H9 (cell line): ENCODE data around the gene NPIPA5. TPM values are rescaled to one million over a fixed set of nuclear protein-coding genes. Genes with fewer than 3 reads are reported as not detected.
"Not testable (repeated sequence)": the region's sequence is repeated elsewhere in the genome, so short reads cannot be mapped to it uniquely, and the experiment has no call there.

Experiments
- DNase-seq: peaks from one replicate; pipeline ENCODE4 v3.0.0-alpha.2; 2017
- H2AFZ ChIP-seq: one replicate; pipeline ENCODE4 v1.6.1; 2013; ENCODE audit warnings: mild to moderate bottlenecking, low read length, control low read depth, moderate library complexity
- H2AK5ac ChIP-seq: 2 replicates; pipeline ENCODE4 v1.6.1; 2013; ENCODE audit warnings: low read length, control low read depth, mixed read lengths; ENCODE audit not compliant: insufficient read length
- H2BK120ac ChIP-seq: one replicate; pipeline ENCODE4 v1.6.1; 2013; ENCODE audit warnings: low read depth, mild to moderate bottlenecking, low read length, control low read depth, inconsistent platforms; ENCODE audit not compliant: poor library complexity, severe bottlenecking
- H2BK12ac ChIP-seq: 2 replicates; pipeline ENCODE4 v1.6.1; 2013; ENCODE audit warnings: low read length, control low read depth, mixed read lengths, low read depth; ENCODE audit not compliant: insufficient read length
- H2BK15ac ChIP-seq: 2 replicates; pipeline ENCODE4 v1.6.1; 2013; ENCODE audit warnings: low read depth, low read length, control low read depth
- H2BK20ac ChIP-seq: one replicate; pipeline ENCODE4 v1.6.1; 2013; ENCODE audit warnings: low read depth, mild to moderate bottlenecking, low read length, control low read depth, inconsistent platforms; ENCODE audit not compliant: poor library complexity, severe bottlenecking
- H2BK5ac ChIP-seq: 2 replicates; pipeline ENCODE4 v1.6.1; 2013; ENCODE audit warnings: low read length, control low read depth, mixed read lengths; ENCODE audit not compliant: insufficient read length
- H3K14ac ChIP-seq: 2 replicates; pipeline ENCODE4 v1.6.1; 2013; ENCODE audit warnings: low read length, control low read depth; ENCODE audit not compliant: insufficient read depth
- H3K18ac ChIP-seq: 2 replicates; pipeline ENCODE4 v1.6.1; 2013; ENCODE audit warnings: low read depth, mild to moderate bottlenecking, mixed read lengths, low read length, control low read depth; ENCODE audit not compliant: insufficient read length
- H3K23ac ChIP-seq: 2 replicates; pipeline ENCODE4 v1.6.1; 2013; ENCODE audit warnings: low read length, control low read depth, mixed read lengths, low read depth; ENCODE audit not compliant: insufficient read length
- H3K23me2 ChIP-seq: 2 replicates; pipeline ENCODE4 v1.6.1; 2013; ENCODE audit warnings: low read depth, mild to moderate bottlenecking, mixed read lengths, low read length, control low read depth; ENCODE audit not compliant: insufficient read length, poor library complexity, severe bottlenecking
- H3K27ac ChIP-seq: 2 replicates; pipeline ENCODE4 v1.5.1; 2013; ENCODE audit warnings: low read length, control low read depth, mixed read lengths, low read depth; ENCODE audit not compliant: insufficient read length
- H3K27me3 ChIP-seq: 2 replicates; pipeline ENCODE4 v1.6.1; 2013; ENCODE audit warnings: low read length, control low read depth, inconsistent platforms; ENCODE audit not compliant: insufficient read depth
- H3K4ac ChIP-seq: 2 replicates; pipeline ENCODE4 v1.6.1; 2013; ENCODE audit warnings: low read depth, mild to moderate bottlenecking, control low read depth, inconsistent platforms, low read length, moderate library complexity
- H3K4me1 ChIP-seq: 2 replicates; pipeline ENCODE4 v1.6.1; 2013; ENCODE audit warnings: low read length, control low read depth, inconsistent platforms; ENCODE audit not compliant: insufficient read depth
- H3K4me2 ChIP-seq: 2 replicates; pipeline ENCODE4 v1.6.1; 2013; ENCODE audit warnings: low read length, control low read depth, mixed read lengths; ENCODE audit not compliant: insufficient read length, insufficient read depth
- H3K56ac ChIP-seq: 2 replicates; pipeline ENCODE4 v1.6.1; 2013; ENCODE audit warnings: low read depth, mild to moderate bottlenecking, mixed read lengths, low read length, control low read depth; ENCODE audit not compliant: insufficient read length
- H3K79me1 ChIP-seq: 2 replicates; pipeline ENCODE4 v1.6.1; 2013; ENCODE audit warnings: low read depth, mild to moderate bottlenecking, moderate library complexity, low read length, control low read depth, inconsistent platforms; ENCODE audit not compliant: insufficient read depth, poor library complexity, severe bottlenecking
- H3K79me2 ChIP-seq: 2 replicates; pipeline ENCODE4 v1.6.1; 2013; ENCODE audit warnings: low read length, control low read depth, inconsistent platforms; ENCODE audit not compliant: insufficient read depth
- H3K9ac ChIP-seq: 2 replicates; pipeline ENCODE4 v1.6.1; 2013; ENCODE audit warnings: low read length, control low read depth, mixed read lengths; ENCODE audit not compliant: insufficient read length; ENCODE audit errors: extremely low read depth
- H3K9me3 ChIP-seq: one replicate; pipeline ENCODE4 v1.6.1; 2013; ENCODE audit warnings: low read depth, low read length, inconsistent platforms; ENCODE audit not compliant: control insufficient read depth
- H3T11ph ChIP-seq: one replicate; pipeline ENCODE4 v1.6.1; 2013; ENCODE audit warnings: mild to moderate bottlenecking, low read length, control low read depth, inconsistent platforms
- H4K20me1 ChIP-seq: one replicate; pipeline ENCODE4 v1.6.1; 2013; ENCODE audit not compliant: control insufficient read depth, insufficient read length, insufficient read depth
- H4K5ac ChIP-seq: 2 replicates; pipeline ENCODE4 v1.6.1; 2013; ENCODE audit warnings: low read depth, mild to moderate bottlenecking, mixed read lengths, low read length, control low read depth; ENCODE audit not compliant: insufficient read length
- H4K8ac ChIP-seq: replicated peaks from 2 replicates; pipeline ENCODE4 v1.6.1; 2013; ENCODE audit warnings: low read length, control low read depth, mixed read lengths, low read depth; ENCODE audit not compliant: insufficient read length
- H4K91ac ChIP-seq: 2 replicates; pipeline ENCODE4 v1.6.1; 2013; ENCODE audit warnings: low read depth, mild to moderate bottlenecking, moderate library complexity, mixed read lengths, low read length, control low read depth; ENCODE audit not compliant: insufficient read length
- H3K27ac Mint-ChIP-seq, 3 experiments: 2 replicates in 2 of 3; 3 replicates in 1 of 3; pipeline ENCODE4 v1.8.0; 2020 to 2021; ENCODE audit warnings: mixed read lengths in 3 of 3, mild to moderate bottlenecking in 1 of 3, moderate library complexity in 1 of 3
- H3K27me3 Mint-ChIP-seq: 2 replicates; pipeline ENCODE4 v1.8.0; 2021; ENCODE audit warnings: low read depth, mild to moderate bottlenecking, moderate library complexity, mixed read lengths
- H3K36me3 Mint-ChIP-seq, 3 experiments: 2 replicates in 2 of 3; 3 replicates in 1 of 3; pipeline ENCODE4 v1.8.0; 2020 to 2021; ENCODE audit warnings: low read depth in 3 of 3, mixed read lengths in 3 of 3; ENCODE audit not compliant: insufficient read depth in 1 of 3
- H3K4me1 Mint-ChIP-seq, 2 experiments: 2 replicates each; pipeline ENCODE4 v1.8.0; 2020; ENCODE audit warnings: mixed read lengths in 2 of 2
- H3K4me3 Mint-ChIP-seq, 2 experiments: 2 replicates in 1 of 2; 3 replicates in 1 of 2; pipeline ENCODE4 v1.8.0; 2020 to 2021; ENCODE audit warnings: mild to moderate bottlenecking in 2 of 2, mixed read lengths in 2 of 2, moderate library complexity in 1 of 2
- H3K9me3 Mint-ChIP-seq, 2 experiments: 2 replicates in 1 of 2; 3 replicates in 1 of 2; pipeline ENCODE4 v1.8.0; 2020; ENCODE audit warnings: mild to moderate bottlenecking in 2 of 2, mixed read lengths in 2 of 2, moderate library complexity in 1 of 2
- WGBS: extraction: QIAGEN DNeasy Blood & Tissue Kit; methylation state at CpG from one replicate; pipeline ENCODE4 v1.1.7; 2013; ENCODE audit warnings: missing lambda C conversion rate, low lambda C conversion rate, mixed read lengths; ENCODE audit not compliant: insufficient read length; ENCODE audit errors: extremely low coverage; 5-methylcytosine and 5-hydroxymethylcytosine counted together
- total RNA-seq: library from RNA; stranded (reverse); gene quantifications from 2 replicates; pipeline ENCODE4 v1.2.1, GENCODE V29; 2021
- TF ChIP-seq, protein P1 (sequence below): fragments of 200-600 bp; sonication (generic); conservative IDR thresholded peaks from 3 replicates; pipeline ENCODE4 v1.8.0; 2021; ENCODE audit warnings: antibody characterized with exemption, mild to moderate bottlenecking

Gene NPIPA5
- total RNA-seq, 1 experiment from 2014 or later = 5.2 TPM

DNA sequence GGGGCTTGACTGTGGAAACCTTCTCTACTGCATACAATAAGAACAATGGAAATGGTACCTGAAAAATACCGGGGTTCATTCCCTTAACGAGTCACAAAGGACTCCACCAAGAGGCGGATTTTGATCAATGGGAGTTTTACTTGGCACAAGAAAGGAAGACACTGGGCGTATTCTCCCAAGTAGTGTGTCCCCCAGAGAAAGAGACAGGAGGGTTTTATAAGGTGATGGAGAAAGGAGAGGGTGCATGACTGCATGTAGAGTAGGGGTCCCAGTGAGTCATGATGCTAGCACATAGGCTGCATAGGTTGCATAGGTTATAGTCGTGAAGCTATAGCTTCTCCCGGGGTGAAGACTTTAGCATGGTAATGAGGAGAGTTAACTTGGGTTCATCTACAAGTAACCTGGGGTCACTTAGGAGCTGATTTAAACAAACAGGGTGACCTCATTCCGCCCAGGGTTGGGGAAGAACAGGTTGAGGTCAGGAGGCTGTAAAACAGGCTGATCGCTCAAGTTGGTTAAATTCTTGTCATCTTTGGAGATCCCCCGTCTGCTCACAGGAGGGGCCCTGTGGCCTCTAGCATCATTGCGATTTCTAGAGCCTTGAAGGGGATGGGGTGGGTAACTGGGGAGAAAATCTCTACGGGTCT, 19.0 kb upstream of the NPIPA5 start:
- H2BK5ac ChIP-seq = no peak overlapping the region
- H4K8ac ChIP-seq = no peak overlapping the region
- peaks cover 2% of the 10 kb centered on the region for H3K23me2 ChIP-seq
- no peak overlapping the region for H3K23ac ChIP-seq
- H3K79me1 ChIP-seq = no peaks in the 10 kb centered on the region
- no peak overlapping the region for H3K27ac ChIP-seq
- no peaks in the 10 kb centered on the region for H3K27me3 ChIP-seq
- TF ChIP-seq, protein P1, sequence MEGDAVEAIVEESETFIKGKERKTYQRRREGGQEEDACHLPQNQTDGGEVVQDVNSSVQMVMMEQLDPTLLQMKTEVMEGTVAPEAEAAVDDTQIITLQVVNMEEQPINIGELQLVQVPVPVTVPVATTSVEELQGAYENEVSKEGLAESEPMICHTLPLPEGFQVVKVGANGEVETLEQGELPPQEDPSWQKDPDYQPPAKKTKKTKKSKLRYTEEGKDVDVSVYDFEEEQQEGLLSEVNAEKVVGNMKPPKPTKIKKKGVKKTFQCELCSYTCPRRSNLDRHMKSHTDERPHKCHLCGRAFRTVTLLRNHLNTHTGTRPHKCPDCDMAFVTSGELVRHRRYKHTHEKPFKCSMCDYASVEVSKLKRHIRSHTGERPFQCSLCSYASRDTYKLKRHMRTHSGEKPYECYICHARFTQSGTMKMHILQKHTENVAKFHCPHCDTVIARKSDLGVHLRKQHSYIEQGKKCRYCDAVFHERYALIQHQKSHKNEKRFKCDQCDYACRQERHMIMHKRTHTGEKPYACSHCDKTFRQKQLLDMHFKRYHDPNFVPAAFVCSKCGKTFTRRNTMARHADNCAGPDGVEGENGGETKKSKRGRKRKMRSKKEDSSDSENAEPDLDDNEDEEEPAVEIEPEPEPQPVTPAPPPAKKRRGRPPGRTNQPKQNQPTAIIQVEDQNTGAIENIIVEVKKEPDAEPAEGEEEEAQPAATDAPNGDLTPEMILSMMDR = no peak
- H3K27me3 Mint-ChIP-seq = peaks cover 7% of the 10 kb centered on the region
- no peak overlapping the region for H3K14ac ChIP-seq
- no peak overlapping the region for H2BK20ac ChIP-seq
- peaks cover 0 to 3% (median 0%) of the 10 kb centered on the region in 3 experiments; a peak in 1 of 7 replicates for H3K36me3 Mint-ChIP-seq
- H2AFZ ChIP-seq = no peak overlapping the region
- no peak overlapping the region for H4K91ac ChIP-seq
- no peak for DNase-seq
- no peak overlapping the region for H3T11ph ChIP-seq
- no peak overlapping the region for H3K56ac ChIP-seq
- H2AK5ac ChIP-seq = no peak overlapping the region
- H3K4me2 ChIP-seq = peak overlapping the region; percentile 5
- peak overlapping the region; percentile 14 to 81; a peak in 4 of 5 replicates for H3K4me3 Mint-ChIP-seq
- no peak overlapping the region for H3K18ac ChIP-seq
- H2BK15ac ChIP-seq = no peak overlapping the region
- no peak overlapping the region for H3K4ac ChIP-seq
- H3K9me3 Mint-ChIP-seq = peaks cover 0 to 3% of the 10 kb centered on the region in 2 experiments; a peak in 1 of 5 replicates
- H3K9me3 ChIP-seq = no peaks in the 10 kb centered on the region
- H3K4me1 ChIP-seq = no peaks in the 10 kb centered on the region; the same call in 1 of the 2 replicates
- no CpG with 5 or more reads among the region's 11 CpGs for WGBS
- no peaks in the 10 kb centered on the region for H3K79me2 ChIP-seq
- H3K4me1 Mint-ChIP-seq = peaks cover 19 to 27% of the 10 kb centered on the region in 2 experiments
- no peak overlapping the region for H2BK120ac ChIP-seq
- H3K9ac ChIP-seq = no peak overlapping the region
- H3K27ac Mint-ChIP-seq = no peak overlapping the region
- no peaks in the 10 kb centered on the region for H4K20me1 ChIP-seq
- H2BK12ac ChIP-seq = no peak overlapping the region
- H4K5ac ChIP-seq = no peak overlapping the region

DNA sequence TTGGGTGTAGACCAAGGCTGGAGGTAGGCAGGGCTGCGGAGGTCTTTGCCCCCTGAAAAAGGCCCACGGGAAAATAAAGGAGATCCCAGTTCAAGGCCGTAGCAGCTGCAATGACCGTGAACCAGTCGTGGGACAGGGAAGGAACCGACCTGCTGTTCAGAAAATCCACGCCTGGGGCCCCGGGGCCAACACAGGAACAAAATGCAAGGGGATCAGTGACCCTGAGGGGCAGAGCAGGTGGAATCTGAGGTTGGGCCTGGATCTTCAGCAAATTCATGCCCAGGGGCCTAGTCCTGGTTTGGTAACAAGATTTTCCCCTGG, 18.4 kb upstream of the NPIPA5 start:
- H3K23ac ChIP-seq, H4K91ac ChIP-seq, H3K23me2 ChIP-seq, H2BK15ac ChIP-seq, H3K9me3 Mint-ChIP-seq, H3K9me3 ChIP-seq, H2BK120ac ChIP-seq, H3K27me3 ChIP-seq, H3T11ph ChIP-seq, H3K79me2 ChIP-seq, H3K27ac ChIP-seq, H3K79me1 ChIP-seq, H4K8ac ChIP-seq, H2BK20ac ChIP-seq, H3K18ac ChIP-seq, H2AFZ ChIP-seq, DNase-seq, H3K36me3 Mint-ChIP-seq, H3K9ac ChIP-seq, H3K27me3 Mint-ChIP-seq, H3K14ac ChIP-seq, H2BK5ac ChIP-seq, H2AK5ac ChIP-seq, H3K4ac ChIP-seq, H4K20me1 ChIP-seq, H4K5ac ChIP-seq, H3K27ac Mint-ChIP-seq, H3K56ac ChIP-seq, H2BK12ac ChIP-seq, H3K4me1 ChIP-seq: not testable (repeated sequence)
- Mint-ChIP-seq H3K4me1 (peaks cover 15 to 23% of the 10 kb centered on the region in 2 experiments), H3K4me3 (peak overlapping the region; percentile 72 to 81)
- WGBS = no CpG with 5 or more reads among the region's 8 CpGs
- peak overlapping the region; percentile 5 for H3K4me2 ChIP-seq
